ENCODE results near the gene AGPS. TPM values are rescaled to one million over a fixed set of nuclear protein-coding genes. Genes with fewer than 3 reads are reported as not detected.
A peak's percentile ranks its signal among the peaks of the same experiment; 100 is the strongest.
"Not testable (repeated sequence)": the region's sequence is repeated elsewhere in the genome, so short reads cannot be mapped to it uniquely, and the experiment has no call there.

Gene AGPS
- total RNA-seq, 1 experiment from 2014 or later: 49.8 TPM

DNA sequence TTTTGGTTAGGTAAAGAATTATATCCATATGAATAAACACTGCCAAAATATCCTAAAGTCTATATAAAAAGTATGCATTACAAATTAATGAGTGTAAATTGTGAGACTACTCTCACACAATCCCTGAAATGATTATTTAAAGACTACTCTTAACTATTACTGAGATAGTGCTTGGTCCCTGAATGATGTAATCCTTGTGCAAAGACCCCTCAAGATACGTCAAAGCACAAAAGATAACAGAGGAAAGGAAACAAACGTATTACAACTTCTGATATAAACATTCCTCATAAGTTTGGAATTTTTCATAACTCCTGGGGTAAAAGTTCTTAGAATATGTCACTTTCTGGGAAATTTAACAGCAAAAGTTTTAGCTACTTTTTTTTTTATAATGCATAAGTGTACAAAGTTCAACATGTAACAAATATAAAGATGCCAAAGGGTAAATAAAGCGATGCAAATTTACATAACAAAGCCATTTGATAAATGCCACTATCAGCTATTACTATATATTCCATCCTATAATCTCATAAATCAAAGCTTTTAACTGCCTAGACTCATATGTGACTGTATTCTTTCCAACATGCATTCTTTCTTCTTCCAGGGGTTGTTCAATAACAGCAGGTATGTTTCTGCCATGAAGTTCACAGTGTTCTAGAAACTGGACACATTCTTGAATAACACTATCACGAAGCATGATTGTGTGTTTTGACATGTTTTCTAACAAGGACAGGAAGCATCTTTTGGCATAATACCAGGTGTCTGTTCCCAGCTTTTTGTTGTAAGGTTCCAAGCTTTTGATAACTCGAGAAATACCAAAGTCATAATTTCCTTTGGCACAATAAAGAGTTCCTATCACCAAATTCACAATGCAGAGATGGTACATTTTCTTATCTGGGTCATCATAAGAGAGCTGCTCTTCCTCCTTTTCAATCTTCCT is 158.0 kb downstream of the AGPS start:
- no peak for DNase-seq (ENCODE audit: low read depth)

DNA sequence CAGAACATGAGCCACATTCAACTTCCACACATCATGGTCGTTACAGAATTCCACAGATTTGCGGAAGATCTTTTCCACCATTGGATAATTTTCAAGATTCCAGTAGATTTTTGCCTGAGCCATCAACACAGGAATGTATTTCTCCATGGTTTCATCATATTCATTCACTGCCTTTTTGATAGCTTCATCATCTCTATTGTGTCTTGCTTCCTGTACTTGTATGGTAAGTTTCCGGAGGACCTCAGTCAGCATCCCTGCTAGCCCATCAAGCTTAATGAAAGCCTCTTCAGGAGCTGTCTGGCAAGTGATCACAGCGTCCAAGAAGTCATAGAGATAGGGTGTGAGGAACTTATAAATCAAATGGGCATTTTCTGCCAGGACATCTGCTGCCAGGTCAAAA is 158.8 kb downstream of the AGPS start:
- not testable (repeated sequence) for DNase-seq (ENCODE audit: low read depth)

DNA sequence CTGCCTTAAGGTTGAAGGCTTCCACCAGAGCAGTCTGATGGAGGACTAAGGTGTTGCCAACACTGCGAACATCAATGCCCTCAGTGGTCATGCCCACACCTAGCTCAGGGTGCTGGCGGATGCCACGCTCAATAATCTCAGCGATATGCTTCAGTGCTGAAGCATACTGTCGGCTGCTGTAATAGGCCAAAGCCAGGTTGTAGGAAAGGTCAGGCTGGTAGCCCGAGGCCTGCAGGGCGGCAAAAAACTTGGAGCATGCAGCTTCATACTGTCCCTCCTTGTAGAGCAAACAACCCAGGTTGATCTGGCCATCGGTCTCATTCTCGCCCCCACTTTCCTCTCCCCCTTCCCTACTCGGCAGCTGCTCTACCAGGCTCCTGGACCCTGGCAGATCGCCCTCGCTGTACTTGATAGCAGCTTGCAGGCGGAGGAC is 159.4 kb downstream of the AGPS start:
- DNase-seq (ENCODE audit: low read depth): peak; percentile 35

DNA sequence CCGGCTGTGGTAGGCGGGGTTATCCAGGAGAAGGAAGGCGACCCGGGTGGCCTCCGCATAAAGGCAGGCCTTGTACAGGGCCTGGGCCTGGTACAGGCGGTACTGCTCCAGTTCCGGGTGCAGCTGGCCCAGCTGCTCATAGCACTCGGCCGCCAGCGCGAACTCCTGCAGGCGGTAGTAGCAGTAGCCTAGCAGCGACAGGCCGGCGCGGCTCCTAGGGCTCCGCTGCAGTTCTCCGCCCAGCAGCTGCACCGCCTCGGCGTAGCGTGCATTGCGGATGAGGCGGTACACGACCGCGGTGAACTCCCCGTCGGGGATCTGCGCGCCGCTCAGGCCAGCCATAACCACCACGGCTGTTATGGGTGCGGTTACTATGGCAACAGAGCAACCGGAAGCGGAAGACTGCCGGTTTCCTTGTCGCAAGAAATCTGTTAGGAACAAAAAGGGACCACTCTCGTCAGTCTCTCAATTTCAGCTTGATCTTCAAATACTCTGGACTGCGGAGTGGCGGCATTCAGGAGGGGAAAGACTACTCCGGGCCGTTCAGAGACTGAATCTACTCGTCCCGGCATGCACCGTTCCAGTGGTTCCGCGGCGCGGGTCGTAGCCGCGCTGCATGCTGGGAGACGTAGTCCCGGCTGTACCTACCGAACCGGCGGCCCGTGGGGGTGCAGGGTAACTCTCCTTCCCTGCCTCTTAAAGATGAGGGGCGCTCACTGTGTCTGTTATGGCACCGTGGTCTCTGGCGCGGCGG is 160.0 kb downstream of the AGPS start:
- peak; percentile 88 for DNase-seq (ENCODE audit: low read depth)

DNA sequence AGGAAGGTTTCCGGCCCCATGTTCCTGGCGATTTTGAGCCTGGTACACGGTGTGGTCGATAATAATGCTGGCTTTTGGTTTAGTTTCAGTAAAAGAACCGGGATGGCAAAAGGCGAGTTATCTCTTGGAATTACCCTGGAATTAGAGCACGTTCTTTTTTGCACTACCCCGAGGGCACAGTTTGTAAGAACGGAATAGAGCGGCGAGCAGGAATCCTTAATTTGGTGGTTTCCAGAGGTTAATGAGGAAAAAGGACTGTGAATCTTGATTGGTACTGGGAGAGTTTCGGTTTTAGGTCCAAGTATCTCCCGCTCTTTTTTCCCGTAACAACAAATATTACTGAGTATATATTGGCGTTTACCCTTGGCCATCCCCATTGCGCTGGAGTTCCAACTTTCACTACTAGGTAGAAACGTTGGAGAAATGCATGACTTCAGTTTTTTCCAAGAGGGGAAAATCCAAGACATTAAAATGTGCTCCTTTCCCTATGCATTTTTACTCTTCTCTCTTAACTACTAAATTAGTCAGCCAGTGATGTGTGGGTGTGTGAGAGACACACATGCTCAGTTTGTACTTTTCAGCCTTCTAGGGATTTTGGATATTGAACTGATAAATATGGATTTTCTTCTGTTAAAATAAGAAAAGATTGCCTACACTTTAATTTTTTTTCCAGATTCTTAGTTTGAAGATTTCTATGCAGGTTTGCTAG is 160.8 kb downstream of the AGPS start:
- peak; percentile 26 for DNase-seq (ENCODE audit: low read depth)

DNA sequence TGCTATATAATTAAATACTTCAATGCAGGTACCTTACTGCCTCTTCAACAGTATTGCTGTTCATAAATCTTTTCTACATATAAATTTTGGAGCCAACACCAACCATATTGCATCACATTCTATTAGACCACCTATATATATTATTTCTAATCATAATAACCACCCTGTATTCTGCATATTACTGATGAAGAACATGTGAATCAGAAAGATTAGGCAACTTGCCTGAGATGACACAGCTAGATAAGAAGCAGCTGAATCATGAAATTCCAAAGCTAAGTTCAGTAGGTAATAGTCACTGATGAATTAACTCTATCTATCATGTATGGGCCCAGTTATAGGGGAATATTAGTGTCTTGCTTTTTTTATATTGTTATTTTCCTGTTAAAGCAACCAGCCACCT is 161.8 kb downstream of the AGPS start:
- DNase-seq (ENCODE audit: low read depth): no peak

DNA sequence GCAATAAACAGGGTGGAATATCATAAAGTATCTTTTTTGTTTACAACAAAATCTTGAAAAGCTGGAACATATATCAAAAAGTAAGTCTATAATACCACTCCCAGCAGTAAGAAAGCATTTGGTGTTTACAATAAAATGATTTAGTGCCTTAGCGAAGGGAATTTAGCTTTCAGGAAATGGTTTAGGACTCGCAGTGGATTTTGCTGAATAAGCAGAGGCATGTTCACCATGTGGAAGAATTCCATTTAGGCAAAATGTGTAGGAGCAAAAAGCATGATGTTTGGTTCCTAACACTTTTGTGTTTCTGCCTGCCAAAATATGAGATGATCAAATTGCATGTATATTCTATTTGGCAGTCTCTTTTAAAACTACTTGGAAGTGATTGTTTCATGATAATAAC is 163.6 kb downstream of the AGPS start:
- no peak for DNase-seq (ENCODE audit: low read depth)

DNA sequence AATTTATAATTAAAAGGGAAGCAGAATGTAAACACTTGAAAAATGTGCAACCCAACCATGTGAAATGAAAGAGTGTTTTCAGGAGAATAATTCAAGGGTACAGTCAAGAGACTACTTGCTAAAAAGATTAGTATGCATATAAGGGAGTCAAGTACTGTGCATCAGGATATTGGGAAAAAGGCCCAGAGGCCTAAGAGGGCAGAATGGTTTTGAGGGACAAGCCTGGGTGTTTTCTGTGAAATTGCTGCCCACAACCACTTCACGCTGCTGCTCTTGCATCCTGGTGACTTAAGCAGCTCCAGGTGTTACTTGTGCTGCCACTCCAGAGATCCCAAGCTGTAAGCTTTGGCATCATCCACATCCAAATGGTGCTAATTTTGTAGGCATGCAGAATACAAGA is 165.2 kb downstream of the AGPS start:
- no peak for DNase-seq (ENCODE audit: low read depth)

DNA sequence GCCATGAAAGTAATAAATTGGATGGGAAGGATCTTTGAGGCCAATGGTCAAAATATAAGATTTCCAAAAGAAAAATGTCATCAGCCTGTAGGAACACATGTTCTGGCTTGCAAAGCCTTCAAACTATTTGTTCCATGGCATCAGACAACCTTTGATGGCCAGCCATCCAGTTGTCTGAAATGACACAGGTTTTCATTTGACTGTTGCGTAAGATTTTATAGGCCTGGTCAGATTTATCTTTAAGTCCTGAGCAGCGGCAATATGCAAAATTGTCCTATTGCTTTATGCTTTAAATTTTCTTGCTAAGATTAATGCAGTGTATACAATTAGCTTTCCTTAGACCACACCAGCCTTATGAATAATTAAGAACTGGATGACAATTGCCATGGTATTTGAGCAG is 167.1 kb downstream of the AGPS start:
- DNase-seq (ENCODE audit: low read depth): no peak

DNA sequence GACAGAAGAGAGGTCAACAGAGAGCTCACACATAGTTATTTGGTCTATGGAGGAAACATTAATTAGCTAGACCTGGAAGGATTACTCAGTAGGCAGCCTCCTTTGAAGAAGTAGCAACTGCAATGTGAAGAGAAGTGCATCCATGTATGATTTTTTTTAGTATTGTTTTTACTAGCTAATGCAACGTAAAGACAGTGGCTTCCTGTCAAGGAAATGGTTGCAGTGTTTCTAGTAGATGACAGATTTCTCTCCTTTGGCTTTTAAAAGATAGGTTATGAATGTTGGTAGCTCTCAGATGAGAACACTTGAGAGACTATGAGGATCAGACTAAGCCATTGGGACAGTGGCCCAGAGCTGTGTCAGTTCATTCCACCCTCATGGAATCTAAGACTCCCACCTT is 175.8 kb downstream of the AGPS start:
- DNase-seq (ENCODE audit: low read depth): no peak

DNA sequence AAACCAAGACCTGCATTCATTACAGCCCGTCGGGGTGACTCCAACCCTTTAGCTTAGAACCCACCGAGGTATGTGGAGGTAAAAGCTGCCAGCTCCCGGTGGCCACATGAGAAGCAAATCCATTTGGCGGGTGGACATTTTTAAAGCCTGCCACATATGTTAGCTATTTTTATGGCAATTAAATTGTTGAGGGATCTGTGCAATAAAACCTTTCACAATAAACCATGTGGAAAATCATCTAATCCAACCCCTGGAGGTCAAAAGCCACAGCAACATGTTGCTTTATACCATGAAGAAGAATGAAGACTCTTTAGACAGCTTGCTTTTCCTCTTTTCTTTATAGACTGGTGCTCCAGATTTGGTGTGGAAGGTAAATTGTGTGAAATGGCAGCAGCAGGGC is 176.3 kb downstream of the AGPS start:
- DNase-seq (ENCODE audit: low read depth): no peak

DNA sequence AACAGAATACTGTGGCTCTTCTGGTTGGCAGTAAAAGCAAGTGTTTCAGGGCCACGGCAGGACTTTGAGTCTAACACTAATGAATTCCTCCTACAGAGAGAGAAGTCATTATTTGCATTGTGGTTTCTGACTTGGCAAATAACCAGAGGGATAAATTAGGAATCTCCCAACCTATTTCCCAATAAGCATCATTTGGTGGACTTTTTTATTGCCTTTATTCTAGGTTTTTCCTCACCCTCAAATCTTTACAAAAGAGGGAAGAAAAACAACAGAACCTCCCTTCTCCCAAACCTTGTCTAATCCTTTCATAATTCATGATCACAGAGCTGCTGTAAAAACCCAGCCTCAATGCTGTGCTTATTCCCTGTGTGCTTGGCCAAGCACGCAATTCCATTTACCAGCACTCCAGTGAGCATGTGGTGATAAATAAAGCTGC is 179.7 kb downstream of the AGPS start:
- DNase-seq (ENCODE audit: low read depth): no peak

DNA sequence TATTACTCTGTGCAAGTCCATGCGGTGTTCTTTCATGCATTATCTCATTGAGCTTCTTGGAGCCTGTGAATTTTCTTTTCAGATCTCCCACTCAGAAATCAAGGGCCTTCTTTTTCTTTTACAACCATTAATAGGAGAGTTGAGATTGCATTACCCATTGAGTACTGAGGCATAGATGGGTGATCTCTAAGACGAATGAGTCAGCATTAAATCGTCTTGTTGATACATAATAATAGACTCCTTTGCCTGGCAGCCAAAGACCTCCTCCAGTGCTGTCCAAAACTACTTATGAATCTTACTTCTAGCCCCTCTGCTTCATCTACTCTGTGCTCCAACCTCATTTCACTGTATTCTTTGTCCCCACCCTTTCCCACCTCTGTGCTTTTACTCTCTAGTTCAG is 180.5 kb downstream of the AGPS start:
- no peak for DNase-seq (ENCODE audit: low read depth)

DNA sequence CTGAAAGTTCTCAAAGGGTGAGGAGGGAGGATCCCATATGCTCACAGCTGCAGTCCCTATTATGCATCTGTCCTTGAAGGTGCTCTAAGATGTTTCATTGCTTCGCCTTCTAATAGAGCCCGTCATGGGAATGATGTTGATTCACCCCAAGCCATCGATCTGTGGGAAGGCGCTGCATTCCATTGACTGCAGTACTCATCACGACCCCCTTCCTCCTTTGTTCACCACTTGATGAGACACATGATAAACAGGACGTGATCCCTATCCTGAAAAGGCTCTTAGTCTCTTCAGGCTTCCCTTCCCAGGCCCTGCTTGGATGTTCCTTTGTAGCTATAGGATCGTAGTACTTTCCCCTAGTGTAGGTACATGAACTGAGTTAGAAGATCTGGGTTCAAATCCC is 181.8 kb downstream of the AGPS start:
- no peak for DNase-seq (ENCODE audit: low read depth)

DNA sequence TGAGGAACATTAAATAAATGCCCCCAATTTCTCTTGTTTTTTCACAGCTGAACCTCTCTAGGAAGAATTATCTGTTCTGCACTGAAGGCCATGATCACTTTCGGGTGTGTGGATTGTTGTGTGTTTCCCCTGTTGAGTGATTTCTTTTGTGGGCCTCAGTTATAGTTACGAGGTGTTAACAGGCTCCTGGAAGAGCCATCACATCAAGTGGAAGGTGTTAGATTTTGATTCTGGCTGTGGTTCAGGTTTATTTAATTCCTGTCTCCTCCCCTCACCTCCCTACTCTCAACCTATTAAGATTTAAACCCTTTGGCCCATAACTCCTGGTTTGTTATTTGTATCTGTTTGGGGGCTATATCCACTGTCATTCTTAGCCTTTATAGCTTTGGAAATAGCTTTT is 182.8 kb downstream of the AGPS start:
- no peak for DNase-seq (ENCODE audit: low read depth)

DNA sequence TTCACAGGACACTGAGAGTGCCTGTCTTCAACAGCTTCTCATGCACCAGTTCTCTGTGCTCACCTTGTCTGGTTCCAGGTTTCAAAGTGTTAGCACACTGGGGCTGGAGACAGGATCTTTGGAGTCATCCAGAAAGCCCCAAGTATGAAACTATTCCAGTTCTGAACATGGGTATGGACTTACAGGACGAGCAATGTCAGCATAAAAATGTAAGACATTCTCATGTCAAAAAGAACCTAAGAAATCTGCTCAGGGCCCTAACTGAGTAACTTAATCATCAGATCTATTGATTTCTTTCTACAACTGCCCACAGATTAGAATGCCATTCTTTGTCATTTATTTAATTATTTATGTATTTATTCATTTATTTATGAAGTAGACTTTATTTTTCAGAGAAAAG is 184.5 kb downstream of the AGPS start:
- no peak for DNase-seq (ENCODE audit: low read depth)

DNA sequence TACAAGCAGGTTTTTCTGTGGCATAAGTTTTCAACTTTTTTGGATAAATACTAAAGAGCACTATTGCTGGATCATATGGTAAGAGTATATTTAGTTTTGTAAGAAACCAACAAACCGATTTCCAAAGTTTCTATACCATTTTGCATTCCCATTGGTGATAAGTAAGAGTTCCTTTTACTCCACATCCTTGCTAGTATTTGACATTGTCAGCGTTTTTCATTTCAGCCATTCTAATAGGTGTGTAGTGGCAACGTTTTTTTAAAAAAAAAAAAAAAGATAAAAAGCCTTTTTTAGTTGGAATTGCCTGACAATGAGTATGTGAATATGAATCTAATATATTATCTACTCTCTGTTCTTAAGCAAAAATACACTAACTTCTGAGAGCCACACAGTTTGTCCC is 185.9 kb downstream of the AGPS start:
- DNase-seq (ENCODE audit: low read depth): no peak

DNA sequence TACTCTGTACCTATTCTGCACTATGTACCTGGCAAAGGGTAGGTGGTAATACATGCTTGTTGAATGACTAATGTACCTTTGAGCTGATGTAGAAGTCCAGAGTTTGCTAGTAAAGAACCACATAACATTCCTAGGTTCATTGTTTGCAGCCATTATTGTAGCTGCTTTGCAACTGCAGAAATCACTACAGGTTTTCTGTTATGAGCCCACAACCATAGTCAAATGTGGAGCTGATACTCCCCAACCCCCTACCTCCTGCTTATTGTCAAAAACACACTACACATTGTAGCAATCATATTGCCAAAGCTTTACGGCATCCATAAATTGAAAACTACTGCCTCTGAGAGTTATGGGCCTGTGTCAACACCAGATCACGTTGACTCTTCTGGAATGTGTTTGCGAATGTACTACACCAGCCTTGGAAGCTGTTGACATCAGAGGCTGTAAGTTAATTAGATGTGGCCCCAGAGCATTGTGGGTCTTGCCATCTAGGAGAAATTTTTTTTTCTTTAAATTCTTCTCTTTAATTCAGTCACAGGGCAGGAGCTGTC is 187.0 kb downstream of the AGPS start:
- no peak for DNase-seq (ENCODE audit: low read depth)

DNA sequence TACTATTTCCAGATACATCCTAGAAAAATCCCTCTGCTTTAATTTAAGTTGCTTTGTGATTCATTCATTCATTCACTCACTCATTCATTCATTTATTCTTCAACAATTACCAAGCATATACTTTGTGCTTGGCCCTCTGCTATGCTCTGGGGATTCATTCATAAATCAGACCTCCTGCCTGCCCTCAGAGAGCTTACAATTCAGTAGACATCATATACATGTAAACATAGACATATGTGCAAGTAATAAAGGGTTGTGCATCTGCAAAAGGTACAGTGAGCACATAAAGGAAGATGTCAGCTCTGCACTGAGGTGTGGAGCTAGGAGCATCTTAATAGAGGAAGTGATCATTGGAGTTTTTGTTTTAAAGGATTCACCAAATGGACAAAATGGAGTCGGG is 189.4 kb downstream of the AGPS start:
- DNase-seq (ENCODE audit: low read depth): no peak

DNA sequence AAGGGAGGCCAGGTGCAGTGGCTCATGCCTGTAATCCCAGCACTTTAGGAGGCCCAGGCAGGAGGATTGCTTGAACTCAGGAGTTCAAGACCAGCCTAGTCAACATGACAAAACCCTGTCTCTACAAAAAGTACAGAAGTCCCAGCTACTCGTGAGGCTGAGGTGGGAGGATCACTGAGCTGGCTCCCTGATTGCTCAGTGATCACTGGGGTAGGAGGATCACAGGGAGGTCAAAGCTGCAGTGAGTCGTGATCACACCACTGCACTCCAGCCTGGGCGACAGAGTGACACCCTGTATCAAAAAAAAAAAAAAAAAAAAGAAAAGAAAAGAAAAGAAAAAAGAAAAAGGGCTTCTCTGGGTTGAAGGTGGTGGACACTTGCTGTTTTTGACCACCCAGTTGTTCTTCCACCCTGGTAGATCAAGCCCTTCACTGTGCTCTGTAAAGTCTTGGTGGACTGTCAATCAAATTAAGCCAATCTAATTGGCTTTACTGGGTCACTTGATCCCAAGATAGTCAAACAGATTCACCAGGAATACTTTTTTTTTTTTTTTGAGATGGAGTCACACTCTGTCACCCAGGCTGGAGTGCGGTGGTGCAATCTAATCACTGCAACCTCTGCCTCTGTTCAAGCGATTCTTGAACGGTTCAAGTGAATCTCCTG is 191.6 kb downstream of the AGPS start:
- DNase-seq (ENCODE audit: low read depth): no peak

DNA sequence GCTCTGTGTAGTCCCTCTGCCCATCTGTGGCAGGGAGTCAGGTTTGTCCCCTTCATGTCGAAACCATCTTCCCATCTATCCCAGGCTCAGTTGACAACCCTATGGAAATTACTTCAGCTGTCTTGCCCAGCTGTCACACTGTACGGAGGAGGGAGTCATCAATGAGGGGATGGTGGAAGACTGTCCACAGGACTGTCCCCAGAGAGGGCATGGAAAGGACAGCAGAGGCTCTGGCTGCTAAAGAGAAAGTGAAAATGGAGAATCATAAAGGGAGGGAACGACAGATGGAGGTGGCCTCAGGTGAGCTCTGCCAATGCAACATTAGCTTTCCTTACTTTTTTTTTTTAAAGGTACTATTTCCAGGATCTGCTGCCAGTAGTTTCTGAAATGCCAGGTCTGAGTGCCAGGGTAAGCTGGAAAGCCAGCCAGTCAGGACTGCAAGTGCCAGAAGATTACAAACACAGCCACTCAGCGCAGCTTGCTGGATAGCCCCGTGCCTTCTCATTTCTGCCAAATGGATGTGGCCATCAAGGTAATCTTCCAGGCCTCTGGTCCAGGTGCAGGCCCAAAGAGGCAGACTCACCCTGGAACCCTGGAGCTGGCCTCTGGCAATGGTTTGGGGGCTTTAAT is 192.8 kb downstream of the AGPS start:
- no peak for DNase-seq (ENCODE audit: low read depth)
